ENCODE data around the gene PRKCH. TPM values are rescaled to one million over a fixed set of nuclear protein-coding genes. Genes with fewer than 3 reads are reported as not detected.

The PRKCH gene
- total and polyA plus RNA-seq, 7 donors = 4.2 to 19.9 (median 10.0) TPM

GRCh38 chr14:61494018-61494417 lies 172.6 kb downstream of the PRKCH start:
- intact Hi-C loops (cut with DNase I) = no loop called here
- no peak overlapping the region for H3K4me3 ChIP-seq
- no peak for DNase-seq
- no peaks in the 10 kb centered on the region for H3K27me3 ChIP-seq
- WGBS, 2 donors = 84 to 93% methylated on average over 1 of the region's 1 CpG
- no peaks in the 10 kb centered on the region for H3K36me3 ChIP-seq
- H3K9me3 ChIP-seq = no peaks in the 10 kb centered on the region
- H3K27ac ChIP-seq = no peak overlapping the region
- no peak for TF ChIP-seq POLR2A (IDR thresholded peaks at IDR 0.05)
- TF ChIP-seq EP300 (IDR thresholded peaks at IDR 0.05) = no peak
- TF ChIP-seq CTCF (IDR thresholded peaks at IDR 0.05) = no peak
- no peak for TF ChIP-seq POLR2AphosphoS5 (IDR thresholded peaks at IDR 0.05)
- H3K4me1 ChIP-seq = no peaks in the 10 kb centered on the region

- WGBS, 2 donors = 96 to 97% methylated on average over 5 of the region's 5 CpGs
- Histone ChIP-seq H3K9me3 (no peaks in the 10 kb centered on the region), H3K4me3 (no peak overlapping the region), H3K27me3 (no peaks in the 10 kb centered on the region), H3K36me3 (no peaks in the 10 kb centered on the region), H3K4me1 (no peaks in the 10 kb centered on the region), H3K27ac (no peak overlapping the region)
- DNase-seq = no peak
- TF ChIP-seq EP300 (IDR thresholded peaks at IDR 0.05) = no peak
- TF ChIP-seq POLR2AphosphoS5 (IDR thresholded peaks at IDR 0.05) = no peak
- no peak for TF ChIP-seq POLR2A (IDR thresholded peaks at IDR 0.05)
- TF ChIP-seq CTCF (IDR thresholded peaks at IDR 0.05) = no peak
- intact Hi-C loops (cut with DNase I) = no loop called here
Measured at GRCh38 chr14:61495809-61496208, 174.4 kb downstream of the PRKCH start.

GRCh38 chr14:61498303-61498702 lies 176.9 kb downstream of the PRKCH start:
- Histone ChIP-seq H3K36me3 (no peaks in the 10 kb centered on the region), H3K27me3 (no peaks in the 10 kb centered on the region), H3K4me1 (peaks cover 0 to under 1% (median 0%) of the 10 kb centered on the region in 4 donors), H3K4me3 (no peak overlapping the region), H3K27ac (no peak overlapping the region), H3K9me3 (no peaks in the 10 kb centered on the region)
- TF ChIP-seq POLR2A (IDR thresholded peaks at IDR 0.05) (no peak), POLR2AphosphoS5 (IDR thresholded peaks at IDR 0.05) (no peak), CTCF (IDR thresholded peaks at IDR 0.05) (no peak), EP300 (IDR thresholded peaks at IDR 0.05) (no peak)
- WGBS, 2 donors = 29 to 33% methylated on average over 3 of the region's 3 CpGs
- DNase-seq = no peak
- intact Hi-C loops (cut with DNase I) = no loop called here

- Histone ChIP-seq H3K9me3 (no peaks in the 10 kb centered on the region), H3K4me1 (peaks cover 0 to 4% (median 0%) of the 10 kb centered on the region in 4 donors), H3K36me3 (no peaks in the 10 kb centered on the region), H3K4me3 (no peak overlapping the region), H3K27ac (peak overlapping the region in 2 of 4 donors; percentile 1 to 11), H3K27me3 (no peaks in the 10 kb centered on the region)
- 43 to 71% methylated on average over 6 of the region's 6 CpGs for WGBS, 2 donors
- TF ChIP-seq EP300 (IDR thresholded peaks at IDR 0.05) = no peak
- DNase-seq = no peak
- intact Hi-C loops (cut with DNase I) = no loop called here
Measured at GRCh38 chr14:61498811-61499210, 177.4 kb downstream of the PRKCH start.

GRCh38 chr14:61499991-61500390 lies 178.6 kb downstream of the PRKCH start:
- Histone ChIP-seq H3K4me1 (peaks cover 0 to 4% (median 0%) of the 10 kb centered on the region in 4 donors), H3K4me3 (no peak overlapping the region), H3K27ac (no peak overlapping the region), H3K27me3 (no peaks in the 10 kb centered on the region), H3K9me3 (no peaks in the 10 kb centered on the region), H3K36me3 (no peaks in the 10 kb centered on the region)
- 96 to 98% methylated on average over 7 of the region's 7 CpGs for WGBS, 2 donors
- DNase-seq = no peak
- intact Hi-C loops (cut with DNase I) = no loop called here
- TF ChIP-seq EP300 (IDR thresholded peaks at IDR 0.05) = no peak
- TF ChIP-seq POLR2A (IDR thresholded peaks at IDR 0.05) = no peak
- TF ChIP-seq POLR2AphosphoS5 (IDR thresholded peaks at IDR 0.05) = no peak
- no peak for TF ChIP-seq CTCF (IDR thresholded peaks at IDR 0.05)

Data from sigmoid colon (tissue), 7 donors.